Measurements from ENCODE around the gene AGTR1. TPM values are rescaled to one million over a fixed set of nuclear protein-coding genes. Genes with fewer than 3 reads are reported as not detected.

Gene AGTR1
- total RNA-seq, 2 donors from 2014 or later = 3.3 to 13.0 TPM

- 78% methylated on average over 4 of the region's 4 CpGs for WGBS
- TF ChIP-seq POLR2A (IDR thresholded peaks at IDR 0.05) (no peak), CTCF (IDR thresholded peaks at IDR 0.05) (no peak), POLR2AphosphoS5 (IDR thresholded peaks at IDR 0.05) (no peak)
- Histone ChIP-seq H3K36me3 (no peaks in the 10 kb centered on the region), H3K9me3 (no peaks in the 10 kb centered on the region), H3K27me3 (replicated peaks; ENCODE audit: insufficient read depth) (no peaks in the 10 kb centered on the region), H3K4me3 (no peak overlapping the region), H3K4me1 (replicated peaks) (no peaks in the 10 kb centered on the region), H3K27ac (no peak overlapping the region)
- DNase-seq (ENCODE audit: low spot score) = no peak
- intact Hi-C loops (cut with DNase I) = no loop called here
Measured at GRCh38 chr3:148723631-148724030, 25.9 kb downstream of the AGTR1 start.

- Histone ChIP-seq H3K27me3 (replicated peaks; ENCODE audit: insufficient read depth) (no peaks in the 10 kb centered on the region), H3K4me1 (replicated peaks) (no peaks in the 10 kb centered on the region), H3K36me3 (no peaks in the 10 kb centered on the region), H3K27ac (no peak overlapping the region), H3K9me3 (no peaks in the 10 kb centered on the region), H3K4me3 (no peak overlapping the region)
- WGBS = 65% methylated on average over 5 of the region's 5 CpGs
- DNase-seq (ENCODE audit: low spot score) = no peak
- TF ChIP-seq POLR2A (IDR thresholded peaks at IDR 0.05) (no peak), POLR2AphosphoS5 (IDR thresholded peaks at IDR 0.05) (no peak), CTCF (IDR thresholded peaks at IDR 0.05) (no peak)
- intact Hi-C loops (cut with DNase I) = no loop called here
Measured at GRCh38 chr3:148727231-148727630, 29.5 kb downstream of the AGTR1 start.

- WGBS = 39% methylated on average over 2 of the region's 2 CpGs
- intact Hi-C loops (cut with DNase I) = no loop called here
- H3K36me3 ChIP-seq = no peaks in the 10 kb centered on the region
- no peak for DNase-seq (ENCODE audit: low spot score)
- H3K27ac ChIP-seq = no peak overlapping the region
- H3K9me3 ChIP-seq = no peaks in the 10 kb centered on the region
- no peaks in the 10 kb centered on the region for H3K4me1 ChIP-seq (replicated peaks)
- no peak for TF ChIP-seq POLR2A (IDR thresholded peaks at IDR 0.05)
- no peak for TF ChIP-seq CTCF (IDR thresholded peaks at IDR 0.05)
- no peak for TF ChIP-seq POLR2AphosphoS5 (IDR thresholded peaks at IDR 0.05)
- no peak overlapping the region for H3K4me3 ChIP-seq
- no peaks in the 10 kb centered on the region for H3K27me3 ChIP-seq (replicated peaks; ENCODE audit: insufficient read depth)
Measured at GRCh38 chr3:148728753-148729152, 31.1 kb downstream of the AGTR1 start.

GRCh38 chr3:148729476-148730055 lies 31.9 kb downstream of the AGTR1 start:
- Histone ChIP-seq H3K27ac (no peak overlapping the region), H3K4me1 (replicated peaks) (no peaks in the 10 kb centered on the region)
- no peak for DNase-seq (ENCODE audit: low spot score)

More at GRCh38 chr3:148729476-148730055, 31.9 kb downstream of the AGTR1 start:
- 38% methylated on average over 5 of the region's 5 CpGs for WGBS
- Histone ChIP-seq H3K4me3 (no peak overlapping the region), H3K9me3 (no peaks in the 10 kb centered on the region), H3K27me3 (replicated peaks; ENCODE audit: insufficient read depth) (no peaks in the 10 kb centered on the region), H3K36me3 (no peaks in the 10 kb centered on the region)
- TF ChIP-seq CTCF (IDR thresholded peaks at IDR 0.05) = no peak
- TF ChIP-seq POLR2A (IDR thresholded peaks at IDR 0.05) = no peak
- TF ChIP-seq POLR2AphosphoS5 (IDR thresholded peaks at IDR 0.05) = no peak
- intact Hi-C loops (cut with DNase I) = no loop called here

Data from prostate gland (tissue), 2 donors.